T-helper 9 cell (primary cell): ENCODE data around the gene HMX2.
"Not testable (repeated sequence)": the region's sequence is repeated elsewhere in the genome, so short reads cannot be mapped to it uniquely, and the experiment has no call there.

ENCODE experiments used
- DNase-seq: peaks from one replicate; pipeline ENCODE4 v3.0.0-alpha.2; 2020

Gene HMX2

DNA sequence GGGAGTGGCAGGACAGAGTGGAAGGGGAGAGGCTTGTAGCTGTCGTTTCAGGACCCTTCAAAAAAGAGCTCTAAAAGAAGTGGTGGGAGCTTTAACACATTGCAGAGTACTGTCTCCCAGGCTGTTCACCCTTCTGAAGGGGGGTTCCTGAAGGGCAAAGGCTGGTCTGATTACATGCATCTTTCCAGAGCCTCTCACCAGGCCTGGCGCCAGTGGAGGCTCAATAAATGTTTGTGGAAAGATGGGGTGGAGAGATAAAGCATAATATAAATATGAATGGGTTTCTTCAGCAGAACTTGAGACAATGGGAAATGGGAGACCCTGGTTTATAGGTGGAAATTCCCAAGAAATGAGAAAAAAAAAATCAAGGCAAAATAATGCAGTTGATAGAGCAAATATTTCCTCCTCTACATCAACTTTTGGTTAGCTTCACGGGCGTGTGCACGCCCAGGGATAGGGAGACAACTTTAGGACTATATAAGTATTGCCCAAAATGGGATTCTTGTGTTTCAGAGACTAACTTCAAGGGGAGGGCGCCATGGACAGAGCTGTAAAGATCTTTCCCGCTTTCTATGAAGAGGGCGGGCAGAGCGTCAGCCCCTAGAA, 5.7 kb downstream of the HMX2 start:
- DNase-seq, result no peak

DNA sequence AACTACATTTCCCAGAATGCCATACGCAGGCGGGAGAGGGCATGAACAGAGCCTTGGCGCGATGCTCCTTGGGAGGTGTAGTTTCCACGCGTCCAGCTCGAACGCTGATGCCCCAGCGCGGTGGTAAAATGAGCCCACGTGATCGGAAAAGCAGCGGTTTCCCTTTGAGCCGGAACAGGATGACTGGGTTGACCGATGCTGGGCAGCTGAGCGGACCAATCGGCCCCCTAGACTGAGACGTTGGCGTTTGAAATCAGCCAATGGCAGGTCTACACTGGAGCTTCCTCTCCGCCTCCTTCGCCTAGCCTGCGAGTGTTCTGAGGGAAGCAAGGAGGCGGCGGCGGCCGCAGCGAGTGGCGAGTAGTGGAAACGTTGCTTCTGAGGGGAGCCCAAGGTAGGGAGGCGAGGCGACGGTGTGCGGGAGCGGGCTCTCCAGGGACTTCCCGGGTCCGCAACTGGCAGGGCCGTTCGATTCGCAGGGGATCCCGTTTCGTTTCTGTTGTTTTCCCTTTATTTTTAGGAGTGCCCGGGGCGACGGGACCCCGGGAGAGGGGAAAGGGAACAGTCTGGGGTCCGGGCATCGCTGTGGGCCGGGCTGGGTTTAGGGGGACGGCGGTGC, 6.3 kb downstream of the HMX2 start, which contains the start of gene BUB3:
TSS of gene BUB3 (plus strand) at position 311 of the 619 bp plus-strand sequence. CDS start 516 bp downstream, outside the sequence.
- DNase-seq, result peak; percentile 82

DNA sequence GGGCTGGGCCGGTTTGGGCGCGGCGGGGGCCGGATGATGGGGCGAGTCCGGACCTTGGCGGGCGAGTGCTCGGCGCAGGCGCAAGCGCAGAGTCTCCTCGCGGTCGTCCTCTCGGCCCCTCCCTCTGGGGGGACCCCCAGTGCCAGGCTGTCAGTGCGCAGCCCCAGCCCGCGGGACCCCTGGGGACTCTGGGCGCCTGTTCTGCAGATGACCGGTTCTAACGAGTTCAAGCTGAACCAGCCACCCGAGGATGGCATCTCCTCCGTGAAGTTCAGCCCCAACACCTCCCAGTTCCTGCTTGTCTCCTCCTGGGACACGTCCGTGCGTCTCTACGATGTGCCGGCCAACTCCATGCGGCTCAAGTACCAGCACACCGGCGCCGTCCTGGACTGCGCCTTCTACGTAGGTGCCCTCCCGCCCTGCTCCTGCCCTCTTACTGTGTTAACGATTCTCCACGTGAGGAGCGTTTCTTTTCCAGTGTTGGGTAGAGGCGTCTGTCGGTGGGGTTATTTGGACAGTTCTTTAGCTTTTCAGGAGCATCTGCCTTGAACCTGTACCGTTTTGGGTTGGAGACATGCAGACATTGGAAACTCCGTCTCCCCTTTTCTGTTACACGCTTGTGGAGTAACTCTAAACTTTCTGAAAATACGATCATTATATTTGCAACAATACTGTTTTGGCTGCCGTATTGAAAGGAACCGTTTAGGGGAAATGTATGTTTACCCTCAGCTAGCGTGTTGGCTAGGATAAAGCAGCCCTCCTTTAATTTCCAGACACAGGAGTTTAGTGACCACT, 7.0 kb downstream of the HMX2 start:
- DNase-seq, result no peak

- no peak for DNase-seq
Measured at GRCh38 chr10:123156078-123156477, 8.1 kb downstream of the HMX2 start.

DNA sequence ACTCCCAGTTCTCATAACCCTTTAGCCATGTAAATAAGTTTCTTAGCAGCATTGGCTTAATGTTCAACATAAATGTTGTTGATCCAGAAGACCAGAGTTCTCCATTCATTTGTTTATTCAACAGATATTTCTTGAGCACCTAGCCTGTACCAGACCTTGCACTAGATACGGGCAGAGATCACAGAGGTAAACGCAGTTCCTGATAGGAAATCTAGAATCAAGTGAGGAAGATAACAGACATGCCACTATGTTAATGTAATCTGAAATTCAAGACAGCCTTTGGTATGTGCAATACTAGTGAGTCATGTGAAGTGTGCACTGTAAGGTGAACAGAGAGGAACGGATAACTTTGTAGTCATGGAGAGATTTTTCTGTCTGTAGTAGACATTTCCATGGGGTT, 9.3 kb downstream of the HMX2 start:
- no peak for DNase-seq

DNA sequence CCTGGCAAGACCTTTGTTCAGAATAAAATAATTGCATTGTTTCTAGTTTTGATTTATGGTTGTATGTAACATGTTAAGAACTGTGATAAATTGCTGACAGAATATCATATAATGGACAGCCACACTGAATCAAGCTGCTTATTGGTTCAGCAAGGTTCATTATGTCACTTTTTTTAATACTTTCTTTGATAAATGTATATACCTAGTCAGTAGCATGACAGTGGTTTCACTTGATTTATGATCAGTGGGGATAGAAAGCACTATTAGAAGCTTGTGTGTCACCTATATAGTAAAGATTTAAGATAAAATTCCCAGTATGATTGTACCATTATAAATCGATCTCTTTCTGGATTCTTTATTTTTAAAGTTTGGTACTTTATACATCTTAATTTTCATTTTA, 10.7 kb downstream of the HMX2 start:
- no peak for DNase-seq

- no peak for DNase-seq
Measured at GRCh38 chr10:123160311-123160980, 12.5 kb downstream of the HMX2 start.

DNA sequence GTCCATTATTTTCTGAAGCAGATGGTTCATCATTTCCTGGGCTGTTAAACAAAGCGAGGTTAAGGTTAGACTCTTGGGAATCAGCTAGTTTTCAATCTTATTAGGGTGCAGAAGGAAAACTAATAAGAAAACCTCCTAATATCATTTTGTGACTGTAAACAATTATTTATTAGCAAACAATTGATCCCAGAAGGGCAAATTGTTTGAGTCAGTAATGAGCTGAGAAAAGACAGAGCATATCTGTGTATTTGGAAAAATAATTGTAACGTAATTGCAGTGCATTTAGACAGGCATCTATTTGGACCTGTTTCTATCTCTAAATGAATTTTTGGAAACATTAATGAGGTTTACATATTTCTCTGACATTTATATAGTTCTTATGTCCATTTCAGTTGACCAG, 16.4 kb downstream of the HMX2 start:
- no peak for DNase-seq

DNA sequence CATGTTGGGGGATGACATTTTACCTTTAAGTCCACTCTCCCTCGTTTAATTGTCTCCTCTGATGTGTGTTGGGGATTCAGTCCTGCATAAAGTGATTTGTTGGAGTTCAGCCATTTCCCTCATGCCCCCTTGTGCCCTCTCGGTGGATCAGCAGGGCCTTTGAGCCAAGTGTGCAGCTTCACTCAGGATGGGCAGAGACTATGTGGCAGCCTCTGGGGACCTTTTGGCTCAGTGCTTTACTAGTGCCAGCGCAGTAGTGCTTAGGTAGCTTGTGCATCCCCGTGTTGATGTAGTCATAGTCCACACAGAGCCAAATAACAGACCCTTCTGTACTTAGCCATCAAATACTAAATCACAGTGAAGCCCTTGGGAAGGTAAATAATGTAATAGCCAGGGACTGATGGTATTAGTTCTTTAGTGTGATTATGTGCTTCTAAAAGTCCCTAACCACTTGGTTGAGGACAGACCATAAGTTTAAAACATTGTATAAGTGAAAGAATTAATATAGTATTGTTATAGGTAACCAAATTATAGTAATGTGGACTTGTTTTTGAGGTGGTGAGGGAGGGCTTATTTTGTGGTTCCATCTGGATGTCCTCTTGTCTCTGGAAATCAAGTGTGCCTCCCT, 17.6 kb downstream of the HMX2 start:
- DNase-seq, result no peak

GRCh38 chr10:123166618-123167017, 18.7 kb downstream of the HMX2 start:
- DNase-seq, result no peak

DNA sequence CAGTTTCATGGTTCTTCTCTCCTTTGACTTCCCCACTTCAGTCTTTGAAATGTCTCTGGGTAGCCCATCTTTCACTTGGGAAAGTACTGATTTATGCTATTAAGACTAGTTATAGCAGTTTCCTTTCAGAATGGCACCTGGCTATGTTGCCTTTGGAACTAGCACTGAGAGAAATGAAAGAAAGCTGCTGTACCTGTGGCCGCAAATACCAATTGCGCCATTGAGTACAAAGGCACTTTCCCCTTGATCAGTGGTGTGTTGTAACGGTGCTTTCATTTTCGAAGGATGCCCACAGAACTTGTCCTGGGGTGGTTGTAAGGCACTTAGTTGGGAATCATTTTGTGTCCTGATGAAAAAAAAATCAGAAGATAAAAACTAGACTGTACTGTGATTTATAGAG, 23.0 kb downstream of the HMX2 start:
- no peak for DNase-seq

DNA sequence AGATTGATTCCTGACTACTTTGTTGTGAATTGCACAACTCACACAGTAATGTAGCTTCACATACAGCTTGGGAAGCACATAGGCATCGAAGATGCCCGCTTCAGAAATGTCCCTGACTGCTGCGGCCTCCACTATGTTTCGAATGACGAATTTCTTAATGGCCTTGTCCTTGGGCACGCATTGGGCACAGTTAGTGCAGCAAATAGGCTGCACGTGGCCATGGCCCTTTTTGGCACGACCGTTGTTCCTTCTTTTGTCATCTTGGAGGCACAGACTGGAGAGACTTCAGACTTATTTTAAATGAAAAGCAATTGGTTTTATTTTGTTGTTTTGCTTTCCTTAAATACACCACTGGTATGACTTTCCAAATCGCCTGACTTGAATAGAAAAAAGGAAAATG, 23.7 kb downstream of the HMX2 start:
- not testable (repeated sequence) for DNase-seq

DNA sequence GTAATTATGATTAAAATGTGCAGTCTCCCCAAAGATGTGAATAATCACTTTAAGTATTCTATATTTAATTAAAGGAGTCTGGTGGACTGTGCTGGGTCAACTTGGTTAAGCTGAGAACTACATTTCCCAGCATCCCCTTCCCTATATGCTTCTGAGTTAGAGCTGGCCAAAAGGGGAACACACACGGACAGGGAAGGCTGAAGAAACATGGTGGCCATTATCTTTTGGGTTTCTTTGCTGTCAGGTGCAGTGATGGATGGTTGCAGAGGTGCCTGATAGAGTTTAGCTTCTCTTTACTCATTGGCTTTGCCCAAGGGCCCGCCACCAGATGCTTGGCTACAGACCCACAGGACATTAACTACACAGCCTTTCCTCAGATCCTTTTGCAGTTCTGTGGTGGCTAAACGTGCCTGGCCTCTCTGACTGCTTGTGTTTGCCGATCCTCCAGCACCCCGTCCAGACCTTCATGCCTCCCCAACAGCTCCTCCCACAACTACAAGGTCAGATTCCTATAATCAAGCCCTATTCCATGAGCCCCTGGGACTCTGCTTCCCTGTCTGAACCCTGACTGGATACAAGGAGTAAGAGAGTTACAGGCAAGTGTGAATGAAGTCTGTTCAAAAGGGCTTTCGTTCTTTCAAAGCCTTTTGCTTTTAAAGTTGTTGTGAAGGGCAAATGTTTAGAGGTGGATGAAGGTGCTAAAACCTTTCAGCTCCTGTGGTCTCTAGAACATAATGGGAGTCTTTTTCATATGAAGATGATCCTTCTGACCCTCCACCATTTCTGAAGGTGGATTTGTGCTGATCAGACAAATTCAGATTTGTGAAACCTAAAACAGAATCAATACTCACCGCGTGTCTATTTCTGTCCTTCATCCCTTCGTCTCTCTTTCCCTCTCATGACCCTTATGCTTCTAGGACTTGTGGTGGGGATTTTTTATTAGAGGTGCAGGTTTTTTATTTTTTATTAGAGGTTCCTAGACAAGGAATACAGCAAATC, 27.8 kb downstream of the HMX2 start:
- DNase-seq, result no peak

GRCh38 chr10:123178390-123178789, 30.5 kb downstream of the HMX2 start:
- DNase-seq, result not testable (repeated sequence)

DNA sequence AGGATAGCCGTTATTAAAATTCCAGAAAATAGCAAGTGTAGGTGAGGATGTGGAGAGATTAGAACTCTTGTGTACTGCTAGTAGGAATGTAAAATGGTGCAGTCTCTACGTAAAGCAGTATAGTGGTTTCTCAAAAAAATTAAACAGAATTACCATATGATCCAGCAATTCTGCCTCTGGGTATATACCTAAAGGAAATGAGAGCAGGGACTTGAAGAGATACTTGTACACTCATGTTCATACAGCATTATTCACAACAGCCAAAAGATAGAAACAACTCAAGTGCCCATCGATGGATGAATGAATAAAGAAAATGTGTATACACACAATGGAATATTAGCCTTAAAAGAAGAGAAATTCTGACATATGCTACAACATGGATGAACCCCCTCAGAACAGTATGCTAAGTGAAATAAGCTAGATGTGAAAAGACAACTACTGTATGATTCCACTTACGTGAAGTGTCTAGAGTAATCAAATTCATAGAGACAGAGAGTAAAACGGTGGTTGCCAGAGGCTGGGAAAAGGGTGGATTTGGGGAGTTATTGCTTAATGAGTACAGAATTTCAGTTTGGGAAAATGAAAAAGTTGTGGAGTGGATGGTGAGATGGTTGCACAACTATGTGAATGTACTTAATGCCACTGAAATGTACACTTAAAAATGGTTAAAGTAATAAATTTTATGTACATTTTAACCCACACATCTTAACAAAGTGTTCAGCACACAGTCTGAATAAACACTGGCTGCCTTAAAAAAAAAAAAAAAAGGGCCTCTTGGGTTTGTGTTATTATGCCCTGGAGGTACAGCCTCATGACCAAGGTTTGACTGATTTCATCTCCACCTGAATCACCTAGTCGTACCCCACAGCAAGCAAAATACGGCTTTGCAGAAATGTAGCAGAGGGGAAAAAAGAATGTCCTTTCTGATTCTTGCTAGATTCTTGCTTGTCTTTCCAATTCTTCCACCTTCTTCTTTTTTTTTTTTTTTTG, 32.5 kb downstream of the HMX2 start:
- DNase-seq, result no peak

- no peak for DNase-seq
Measured at GRCh38 chr10:123183724-123184123, 35.8 kb downstream of the HMX2 start.

- DNase-seq, result no peak
Measured at GRCh38 chr10:123187781-123188180, 39.8 kb downstream of the HMX2 start.

- no peak for DNase-seq
Measured at GRCh38 chr10:123191886-123192285, 44.0 kb downstream of the HMX2 start.

DNA sequence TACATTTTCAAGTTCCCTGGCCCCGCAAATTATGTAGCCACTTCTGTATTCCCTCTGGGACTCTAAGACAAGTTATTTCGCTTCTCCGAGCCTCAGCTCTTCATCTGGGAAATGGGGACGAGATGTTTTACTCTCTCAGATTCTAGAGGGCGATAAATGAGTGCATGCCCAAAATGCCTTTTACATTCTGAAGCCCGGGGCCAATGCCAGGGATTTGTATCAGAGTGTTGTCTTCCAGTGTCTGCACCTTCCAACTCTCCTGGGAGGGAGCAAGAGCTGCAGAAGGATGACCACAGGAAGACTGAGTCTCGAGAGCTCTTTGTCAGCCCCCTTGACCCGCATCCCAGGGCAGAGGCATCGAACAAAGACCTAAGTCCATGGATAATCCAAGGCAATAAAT, 46.1 kb downstream of the HMX2 start:
- no peak for DNase-seq
